HG03469 (cell line): ENCODE results near the gene SHCBP1.
"Not testable (repeated sequence)": the region's sequence is repeated elsewhere in the genome, so short reads cannot be mapped to it uniquely, and the experiment has no call there.

Source experiments
- ATAC-seq: cut with Tn5 transposase; IDR thresholded peaks from one replicate; pipeline ENCODE4 v1.9.1; 2021; ENCODE audit warnings: mild to moderate bottlenecking, moderate library complexity, moderate number of reproducible peaks; ENCODE audit not compliant: unreplicated experiment

Gene SHCBP1

DNA sequence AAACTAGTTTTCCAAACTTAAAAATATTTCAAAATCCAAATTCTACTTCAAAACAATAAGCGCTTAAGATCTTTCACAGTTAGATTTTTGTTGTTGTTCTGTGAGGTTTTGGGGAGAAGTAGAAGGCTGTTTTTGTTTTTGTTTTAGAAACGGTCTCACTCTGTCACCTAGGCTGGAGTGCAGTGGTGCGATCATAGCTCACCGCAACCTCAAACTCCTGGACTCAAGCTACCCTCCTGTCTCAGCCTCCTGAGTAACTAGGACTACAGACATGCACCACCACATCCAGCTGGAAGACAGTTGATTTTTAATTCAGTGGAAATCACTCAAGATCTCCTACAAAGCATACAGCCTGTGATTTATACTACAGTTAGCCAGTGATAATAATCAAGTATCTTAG is 2.7 kb downstream of the SHCBP1 start:
- no peak for ATAC-seq

DNA sequence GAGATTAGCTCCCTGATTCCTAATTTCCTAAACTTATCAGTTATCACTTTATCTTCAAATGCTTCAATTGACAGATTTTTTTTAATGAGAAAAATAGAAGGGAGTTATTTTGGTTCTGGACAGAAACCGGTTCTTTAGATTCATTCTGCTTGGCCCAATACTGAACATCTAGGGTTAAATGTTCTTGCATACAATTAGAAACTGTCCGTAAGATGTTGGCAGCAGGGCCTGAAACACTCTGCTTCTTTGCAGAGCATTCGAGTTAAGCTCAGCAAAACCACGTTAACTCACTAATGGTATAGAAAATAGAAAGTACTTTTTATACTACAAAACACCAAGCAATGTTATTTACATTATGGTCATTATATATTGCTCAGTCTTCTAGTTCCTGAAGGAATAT is 7.2 kb downstream of the SHCBP1 start:
- no peak for ATAC-seq

DNA sequence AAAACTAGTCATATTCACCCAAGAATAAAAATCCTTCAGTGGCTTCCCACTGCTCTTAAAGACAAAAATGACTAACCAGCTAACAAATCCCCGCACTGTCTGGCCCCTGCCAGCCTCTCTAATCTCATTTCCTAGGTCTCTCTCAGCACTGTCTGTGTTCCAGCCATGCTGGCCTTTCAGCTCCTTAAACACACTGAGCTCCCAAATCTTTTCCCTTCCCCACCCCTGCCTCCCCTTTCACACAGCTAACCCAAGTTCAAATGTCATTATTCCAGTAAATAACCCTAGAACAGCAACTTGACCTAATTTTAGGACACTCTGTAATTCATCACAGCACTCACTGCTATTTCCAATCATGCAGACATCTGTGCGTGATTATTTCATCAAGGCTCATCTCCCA is 7.8 kb downstream of the SHCBP1 start:
- ATAC-seq, result no peak

DNA sequence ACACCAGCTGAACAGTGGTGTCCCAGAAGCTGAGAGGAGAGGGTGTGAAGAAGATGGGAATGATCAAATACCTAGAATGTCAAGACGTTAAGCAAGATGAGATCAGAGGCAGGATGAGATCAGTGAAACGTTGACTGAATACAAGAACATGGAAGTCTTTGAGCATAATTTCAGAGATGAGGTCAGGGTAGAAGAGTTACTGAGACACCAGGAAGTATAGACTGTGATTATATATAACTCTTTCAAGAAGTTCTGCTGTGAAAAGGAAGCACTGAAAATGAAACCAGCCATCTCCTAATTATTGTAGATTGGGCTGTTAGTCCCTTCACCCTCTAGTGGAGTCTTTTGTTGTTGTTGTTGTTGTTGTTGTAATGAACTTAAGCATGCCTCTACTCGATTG is 9.1 kb downstream of the SHCBP1 start:
- peak; percentile 57 for ATAC-seq

DNA sequence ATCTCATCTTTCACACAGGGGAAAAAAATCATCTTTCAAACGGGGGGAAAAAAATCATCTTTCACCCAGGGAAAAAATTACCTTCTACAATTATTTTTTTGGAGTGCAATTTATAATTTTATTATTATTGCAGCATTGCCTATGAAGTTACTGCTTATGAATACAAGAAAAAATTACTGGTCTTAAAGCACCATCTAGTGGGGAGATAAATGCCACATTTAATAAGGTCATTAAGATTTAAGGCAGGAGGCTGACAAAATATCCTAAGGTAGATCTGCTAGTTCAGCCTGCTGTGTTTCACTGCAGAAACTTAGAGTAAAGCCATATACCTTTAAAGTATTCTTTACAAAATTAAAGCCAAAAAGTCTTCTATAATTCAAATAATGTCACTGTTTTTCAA is 13.7 kb downstream of the SHCBP1 start:
- ATAC-seq, result no peak

DNA sequence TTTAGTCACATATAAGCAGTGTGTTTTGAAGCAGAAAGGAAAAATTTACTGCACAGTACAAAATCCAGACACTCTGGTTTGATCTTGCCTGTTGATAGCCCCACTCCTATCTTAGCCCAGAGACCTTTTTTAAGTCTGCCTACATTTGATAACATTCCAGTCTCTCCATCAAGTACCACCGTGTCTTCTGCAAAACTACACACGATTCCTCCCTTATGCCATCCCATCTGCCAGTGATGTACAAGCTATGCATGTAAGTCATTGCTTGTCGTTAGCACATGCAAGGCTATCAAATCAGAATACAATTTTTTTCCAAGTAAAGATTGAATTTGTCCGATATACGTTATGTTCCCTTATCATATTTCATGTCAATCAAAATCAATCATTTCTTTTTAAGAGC is 14.9 kb downstream of the SHCBP1 start:
- ATAC-seq, result no peak

DNA sequence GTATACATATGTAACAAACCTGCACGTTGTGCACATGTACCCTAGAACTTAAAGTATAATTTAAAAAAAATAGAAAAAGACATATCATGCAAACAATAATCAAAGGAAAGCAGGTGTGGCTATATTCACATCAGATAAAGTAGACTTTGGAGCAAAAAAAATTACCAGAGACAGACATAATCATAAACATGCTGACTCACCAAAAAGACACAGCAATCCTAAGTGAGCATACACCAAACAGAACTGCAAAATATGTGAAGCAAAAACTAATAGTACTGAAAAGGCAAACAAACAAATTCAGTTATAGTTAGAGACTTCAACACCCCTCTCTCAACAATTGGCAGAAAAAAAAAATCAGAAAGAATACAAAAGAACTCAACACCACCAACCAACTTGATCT is 29.9 kb downstream of the SHCBP1 start:
- no peak for ATAC-seq

DNA sequence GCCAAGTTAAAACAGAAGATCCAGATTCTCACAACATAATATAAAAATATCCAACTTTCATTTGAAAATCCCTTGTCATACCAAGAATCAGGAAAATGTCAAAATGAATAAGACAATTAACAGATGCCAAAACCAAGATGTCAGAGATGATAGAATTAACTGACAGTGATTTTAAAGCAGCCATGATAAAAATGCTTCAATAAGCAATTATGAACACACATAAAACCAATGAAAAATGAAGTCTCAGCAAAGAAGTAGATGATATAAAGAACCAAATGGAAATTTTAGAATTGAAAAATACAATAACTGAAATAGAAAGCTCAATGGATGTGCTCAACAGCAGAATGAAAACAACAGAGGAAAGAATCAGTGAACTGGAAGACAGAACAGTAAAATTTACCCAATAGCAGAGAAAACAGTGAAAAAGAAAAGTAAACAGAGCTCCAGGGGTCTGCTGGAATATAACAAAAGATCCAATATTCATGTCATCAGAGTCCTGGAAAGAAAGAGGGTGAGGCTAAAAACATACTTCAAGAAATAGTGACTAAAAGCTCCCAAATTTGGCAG is 35.1 kb downstream of the SHCBP1 start:
- no peak for ATAC-seq

DNA sequence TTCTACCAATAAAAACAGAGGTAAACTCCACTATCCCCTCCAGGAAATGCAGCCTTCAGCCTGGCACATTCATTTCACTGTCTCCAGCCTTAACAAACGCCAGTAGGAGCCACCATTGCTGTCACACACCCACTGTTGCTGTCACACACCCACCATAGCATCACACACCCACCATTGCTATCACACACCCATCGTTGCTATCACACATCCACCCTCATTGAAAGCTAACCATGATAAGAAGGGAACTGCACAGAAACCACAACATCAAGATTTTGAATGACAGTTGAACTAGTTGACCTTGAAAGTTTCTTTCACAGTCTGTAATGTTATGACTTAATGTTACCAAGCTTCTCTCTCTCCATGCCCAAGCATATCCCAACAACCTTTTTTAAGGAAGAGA is 38.1 kb downstream of the SHCBP1 start:
- no peak for ATAC-seq

DNA sequence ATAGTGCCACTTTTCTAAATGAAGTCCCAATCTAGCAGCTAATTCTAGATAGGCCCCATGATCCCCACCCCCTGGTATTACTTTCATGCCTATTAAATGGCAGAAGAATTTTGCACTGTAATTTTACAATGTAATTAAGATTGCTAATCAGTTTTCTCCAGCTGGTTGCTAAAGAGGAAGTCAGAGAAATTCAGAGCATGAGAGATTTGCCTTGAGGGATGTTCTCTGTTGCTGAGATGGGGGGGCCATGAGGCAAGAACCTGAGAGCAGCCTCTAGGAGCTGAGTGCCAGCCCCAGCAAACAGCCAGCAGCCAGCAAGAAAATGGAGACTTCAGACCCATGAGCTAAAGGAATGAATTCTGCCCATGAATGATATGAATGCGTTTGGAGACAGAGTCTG is 38.9 kb downstream of the SHCBP1 start:
- ATAC-seq, result no peak

DNA sequence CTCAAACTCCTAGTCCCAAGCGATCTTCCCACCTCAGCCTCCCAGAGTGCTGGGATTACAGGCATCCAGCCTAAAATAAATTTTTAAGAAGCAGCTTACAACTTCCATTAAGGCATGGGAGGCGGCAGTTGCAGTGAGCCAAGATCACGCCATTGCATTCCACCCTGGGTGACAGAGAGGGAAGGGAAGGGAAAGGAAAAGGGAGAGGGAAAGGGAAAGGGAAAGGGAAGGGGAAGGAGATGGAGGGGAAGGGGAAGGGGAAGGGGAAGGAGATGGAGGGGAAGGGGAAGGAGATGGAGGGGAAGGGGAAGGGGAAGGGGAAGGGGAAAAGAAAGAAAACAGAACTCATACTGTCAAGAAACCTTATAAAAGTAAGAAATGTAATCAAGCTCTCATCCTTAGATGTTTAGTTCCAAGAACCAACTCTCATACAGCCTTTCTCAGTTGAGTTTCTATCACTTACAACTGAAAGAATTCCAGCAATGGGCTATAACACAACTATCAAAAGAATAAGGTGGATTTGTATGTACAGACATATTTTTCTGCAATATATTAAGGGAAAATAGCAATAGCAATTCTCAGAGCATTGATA is 43.1 kb downstream of the SHCBP1 start:
- no peak for ATAC-seq

DNA sequence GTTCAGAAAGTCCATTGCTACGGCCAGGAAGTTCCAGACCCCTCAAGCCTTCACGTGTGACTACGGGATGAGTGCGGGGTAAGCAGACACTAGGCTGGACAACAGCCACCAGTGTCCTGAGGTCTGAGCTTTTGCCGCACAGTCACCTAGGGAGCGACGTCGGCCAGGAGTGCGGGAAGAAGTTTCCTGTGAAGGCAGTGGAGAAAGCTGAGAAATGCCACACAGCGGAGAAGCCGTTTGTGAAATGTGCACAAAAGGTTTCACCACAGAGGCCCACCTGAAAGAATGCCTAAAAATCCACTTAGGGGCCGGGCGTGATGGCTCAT is 47.4 kb downstream of the SHCBP1 start:
- ATAC-seq, result no peak

DNA sequence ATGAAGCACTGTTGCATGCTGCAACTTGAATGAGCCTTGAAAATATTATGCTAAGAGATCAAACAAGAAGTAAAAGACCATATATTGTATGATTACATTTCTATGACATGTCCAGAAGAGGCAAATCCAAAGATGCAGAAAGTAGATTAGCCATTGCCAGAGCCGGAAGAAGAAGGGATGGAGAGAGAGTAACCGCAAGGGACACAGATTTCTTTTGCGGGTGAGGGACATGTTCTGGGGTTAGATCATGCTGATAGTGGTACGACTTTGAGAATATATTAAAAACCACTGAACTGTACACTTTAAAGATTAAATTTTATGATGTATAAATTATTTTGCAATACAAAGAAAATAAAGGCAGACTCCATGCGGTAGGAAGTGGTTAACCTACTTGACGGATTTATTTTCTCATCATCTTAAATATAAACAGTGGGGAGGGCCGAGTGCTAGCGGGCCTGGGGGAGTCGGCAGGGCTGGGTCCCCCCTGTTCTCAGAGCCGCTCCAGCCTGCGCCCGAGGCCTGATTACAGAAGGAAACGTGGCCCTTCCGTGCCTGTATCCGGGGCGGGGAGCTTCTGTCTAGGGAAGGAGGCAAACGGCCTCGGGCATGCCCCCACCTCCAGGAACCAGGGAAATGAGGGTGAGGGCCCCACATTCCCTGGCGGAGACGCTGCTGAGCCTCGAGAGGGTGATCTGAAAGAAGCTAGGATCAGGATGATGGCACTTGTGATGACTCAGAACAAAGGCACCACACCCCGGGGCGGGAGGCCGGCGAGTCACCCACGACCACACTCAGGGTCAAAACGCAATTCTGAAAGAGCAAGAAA is 48.0 kb downstream of the SHCBP1 start:
- no peak for ATAC-seq

DNA sequence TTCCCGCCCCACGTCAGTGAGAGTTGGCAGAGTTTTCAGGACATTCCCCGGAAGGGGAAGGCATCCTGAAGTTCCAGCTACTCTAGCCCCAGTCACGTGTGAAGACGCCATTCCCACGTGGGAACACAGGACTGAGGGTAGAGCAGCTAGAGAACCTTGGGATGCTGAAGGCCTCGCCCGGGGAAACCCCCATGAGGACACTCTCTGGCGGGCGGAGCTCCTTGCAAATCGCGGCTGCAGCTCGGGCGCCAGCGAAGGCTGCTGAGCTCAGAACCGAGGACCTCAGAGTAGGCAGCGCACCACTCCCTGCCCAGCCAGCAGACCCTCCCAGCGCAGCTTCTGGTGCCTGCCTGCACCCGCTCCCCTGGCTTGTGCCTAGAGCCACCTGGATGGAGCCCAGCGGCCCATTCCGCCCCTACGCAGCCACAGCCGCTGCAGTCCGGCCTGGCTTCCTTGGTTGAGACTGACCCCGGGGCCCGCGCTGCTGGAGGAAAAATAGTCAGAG is 51.9 kb downstream of the SHCBP1 start:
- ATAC-seq, result no peak

DNA sequence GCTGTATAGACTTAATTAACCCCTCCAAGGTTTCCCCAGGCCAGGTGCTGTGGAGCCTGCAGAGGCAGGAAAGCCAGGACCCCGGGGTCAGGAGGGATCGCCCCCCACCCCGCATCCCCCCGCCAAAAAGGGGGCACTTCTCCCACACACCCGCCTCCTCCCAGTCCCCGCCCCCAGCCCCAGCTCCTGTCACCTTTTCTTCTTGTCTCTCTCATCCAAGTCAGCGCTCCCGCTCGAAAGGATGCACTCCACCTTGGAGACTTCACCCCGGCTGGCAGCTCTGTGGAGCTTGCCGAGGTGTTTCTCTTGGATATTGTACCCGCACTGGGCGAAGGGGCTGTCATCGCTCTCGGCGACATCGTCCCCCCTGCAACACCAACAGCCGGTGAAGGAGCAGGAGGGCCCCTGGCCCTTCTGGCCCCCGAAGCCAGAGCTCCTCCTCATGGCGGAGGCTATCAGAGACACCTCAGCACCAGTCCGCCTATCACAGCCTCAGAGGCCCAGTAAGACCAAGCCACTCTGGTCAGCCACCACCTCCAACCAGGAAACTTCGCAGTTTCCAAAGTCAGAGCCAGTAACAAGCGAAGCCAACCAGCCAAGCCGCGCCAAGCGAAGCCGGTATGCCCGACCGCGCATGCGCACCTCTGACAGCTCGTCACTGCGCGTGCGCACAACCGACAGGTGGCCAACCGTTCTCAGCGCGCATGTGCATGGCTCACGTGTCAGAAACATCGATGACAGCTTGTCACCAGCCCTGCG is 52.5 kb downstream of the SHCBP1 start:
- no peak for ATAC-seq

DNA sequence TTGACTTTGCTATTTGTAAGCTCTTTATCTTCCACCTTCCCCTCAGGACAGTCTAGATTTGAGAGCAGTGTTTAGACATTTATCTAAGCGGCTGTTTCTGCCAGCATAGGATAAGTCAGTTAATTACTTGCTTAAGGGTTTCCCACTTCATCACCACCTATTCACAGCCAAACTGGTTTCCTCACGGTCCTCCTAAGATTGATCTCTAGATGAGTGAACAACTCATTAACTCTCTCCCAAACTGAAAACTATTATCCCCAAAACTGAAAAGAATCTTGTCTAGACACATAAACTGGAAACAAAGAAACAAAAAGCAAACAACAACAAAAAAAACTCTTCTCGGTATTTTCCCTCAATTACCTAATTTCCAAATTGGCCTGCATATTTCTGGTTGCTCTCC is 58.2 kb downstream of the SHCBP1 start:
- no peak for ATAC-seq

DNA sequence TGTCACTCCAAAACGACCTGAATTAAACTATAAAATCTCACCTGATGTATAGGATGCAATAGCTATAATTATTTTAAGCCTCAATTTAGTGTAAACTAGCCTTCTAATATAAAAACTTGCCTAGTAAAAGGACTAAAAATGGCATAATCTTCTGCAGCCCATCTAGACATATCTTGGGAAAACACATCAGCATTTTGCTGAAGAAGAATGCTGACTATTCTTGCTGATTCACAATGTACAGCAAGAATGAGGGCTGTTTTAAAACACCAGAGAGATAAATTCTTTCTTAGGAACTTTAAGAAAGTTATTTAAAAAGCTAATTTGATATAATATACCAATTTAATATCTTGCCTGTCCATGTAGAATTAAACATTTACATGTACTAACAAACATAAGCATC is 63.2 kb downstream of the SHCBP1 start:
- no peak for ATAC-seq

DNA sequence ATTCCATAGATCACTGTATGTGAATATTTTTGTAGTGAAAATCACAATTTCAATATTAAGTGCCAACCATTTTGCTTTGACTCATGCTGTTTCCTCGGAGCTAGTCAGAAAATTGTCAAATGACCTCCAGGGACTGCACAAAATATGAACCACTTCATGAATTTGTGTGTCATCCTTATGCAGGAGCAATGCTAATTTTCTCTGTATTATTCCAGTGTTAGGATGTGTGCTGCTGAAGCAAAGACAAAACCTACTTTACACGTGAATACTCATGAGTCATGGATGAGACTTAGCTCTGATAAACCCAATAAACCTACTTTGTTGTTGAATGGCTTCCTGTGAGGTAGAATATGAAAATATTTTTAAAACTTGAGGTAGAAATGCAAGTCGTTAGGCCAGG is 65.2 kb downstream of the SHCBP1 start:
- no peak for ATAC-seq

DNA sequence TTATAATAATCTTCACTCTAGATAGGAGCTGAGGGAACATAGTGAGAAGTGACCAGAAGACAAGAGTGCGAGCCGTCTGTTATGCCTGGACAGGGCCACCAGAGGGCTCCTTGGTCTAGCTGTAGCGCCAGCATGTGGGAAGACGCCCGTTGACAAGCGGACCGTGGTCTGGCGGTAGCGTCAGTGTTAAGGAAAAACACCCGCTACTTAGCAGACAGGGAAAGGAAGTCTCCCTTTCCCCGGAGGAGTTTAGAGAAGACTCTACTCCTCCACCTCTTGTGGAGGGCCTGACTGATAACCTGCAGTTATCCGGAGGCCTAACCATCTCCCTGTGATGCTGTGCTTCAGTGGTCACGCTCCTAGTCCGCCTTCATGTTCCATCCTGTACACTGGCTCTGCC is 66.7 kb downstream of the SHCBP1 start:
- ATAC-seq, result not testable (repeated sequence)

DNA sequence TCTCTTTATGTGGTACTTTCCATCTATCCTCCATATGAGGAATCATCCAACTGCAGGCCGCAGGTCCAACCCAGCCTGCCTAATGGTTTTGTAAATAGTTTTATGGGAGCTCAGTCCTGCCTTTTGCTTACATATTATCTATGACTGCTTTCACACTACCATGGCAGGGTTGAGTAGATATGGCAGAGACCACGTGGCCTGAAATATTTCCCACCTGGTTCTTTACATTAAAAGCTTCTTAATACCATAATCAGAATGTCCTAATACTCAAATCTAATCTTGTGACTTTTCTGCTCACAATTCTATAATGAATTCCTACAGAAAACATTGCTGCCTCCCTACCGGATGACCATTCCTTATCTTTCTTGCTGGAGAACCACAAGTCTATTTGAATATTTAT is 71.7 kb downstream of the SHCBP1 start:
- no peak for ATAC-seq
